TTC549 (cell line): Measurements from ENCODE around the gene TIAL1.
"Not testable (repeated sequence)": the region's sequence is repeated elsewhere in the genome, so short reads cannot be mapped to it uniquely, and the experiment has no call there.

Experiments
- FAIRE-seq: peaks from 2 replicates; lab custom pipeline; 2012; peaks lifted over from hg19 to GRCh38; lab: Jason Lieb, UNC

Gene TIAL1

DNA sequence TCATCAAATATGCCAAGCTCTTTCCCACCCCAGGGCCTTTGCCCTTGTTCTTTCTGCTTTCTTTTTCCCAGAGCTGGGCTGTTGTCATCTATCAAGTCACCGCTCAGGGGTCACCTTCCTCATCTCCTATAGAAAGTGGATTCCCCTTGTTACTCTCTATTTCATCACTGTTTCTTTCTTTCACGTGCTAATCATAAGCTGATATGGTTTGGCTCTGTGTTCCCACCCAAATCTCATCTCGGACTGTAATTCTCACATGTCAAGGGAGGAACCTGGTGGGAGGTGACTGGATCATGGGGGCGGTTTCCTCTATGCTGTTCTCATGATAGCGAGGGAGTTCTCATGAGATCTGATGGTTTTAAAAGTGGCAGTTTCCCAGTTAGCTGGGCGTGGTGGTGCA, 17.0 kb upstream of the TIAL1 start:
- FAIRE-seq: no peak

DNA sequence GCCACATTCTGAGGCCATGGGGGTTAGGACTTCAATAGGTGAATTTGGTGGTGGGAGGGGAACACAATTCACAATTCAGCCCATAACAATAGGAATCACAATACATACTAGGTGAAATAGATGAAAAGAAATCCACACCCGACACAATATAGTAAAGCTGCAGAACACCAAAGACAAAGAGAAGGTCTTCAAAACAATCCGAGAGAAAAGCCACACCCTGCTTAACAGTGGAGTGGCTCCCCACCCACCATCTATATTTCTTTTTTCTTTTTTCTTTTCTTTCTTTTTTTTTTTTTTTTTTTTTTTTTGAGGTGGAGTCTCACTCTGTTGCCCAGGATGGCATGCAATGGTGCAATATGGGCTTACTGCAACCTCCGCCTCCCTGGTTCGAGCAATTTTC, 14.7 kb upstream of the TIAL1 start:
- FAIRE-seq: no peak

DNA sequence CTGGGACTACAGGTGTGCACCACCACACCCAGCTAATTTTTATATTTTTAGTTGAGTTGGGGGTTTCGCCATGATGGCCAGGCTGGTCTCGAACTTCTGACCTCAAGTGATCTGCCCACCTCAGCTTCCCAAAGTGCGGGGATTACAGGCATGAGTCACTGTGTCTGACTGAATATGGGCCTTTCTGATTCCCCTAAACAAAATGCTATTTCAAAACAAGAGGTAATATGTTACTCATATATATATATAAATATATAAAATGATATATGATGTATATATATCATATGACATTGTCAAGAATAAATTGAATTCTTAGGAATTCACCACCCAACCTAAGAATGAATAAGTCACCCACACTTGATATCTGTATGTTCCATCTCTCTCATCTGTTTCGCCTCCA, 12.8 kb upstream of the TIAL1 start:
- FAIRE-seq: no peak

DNA sequence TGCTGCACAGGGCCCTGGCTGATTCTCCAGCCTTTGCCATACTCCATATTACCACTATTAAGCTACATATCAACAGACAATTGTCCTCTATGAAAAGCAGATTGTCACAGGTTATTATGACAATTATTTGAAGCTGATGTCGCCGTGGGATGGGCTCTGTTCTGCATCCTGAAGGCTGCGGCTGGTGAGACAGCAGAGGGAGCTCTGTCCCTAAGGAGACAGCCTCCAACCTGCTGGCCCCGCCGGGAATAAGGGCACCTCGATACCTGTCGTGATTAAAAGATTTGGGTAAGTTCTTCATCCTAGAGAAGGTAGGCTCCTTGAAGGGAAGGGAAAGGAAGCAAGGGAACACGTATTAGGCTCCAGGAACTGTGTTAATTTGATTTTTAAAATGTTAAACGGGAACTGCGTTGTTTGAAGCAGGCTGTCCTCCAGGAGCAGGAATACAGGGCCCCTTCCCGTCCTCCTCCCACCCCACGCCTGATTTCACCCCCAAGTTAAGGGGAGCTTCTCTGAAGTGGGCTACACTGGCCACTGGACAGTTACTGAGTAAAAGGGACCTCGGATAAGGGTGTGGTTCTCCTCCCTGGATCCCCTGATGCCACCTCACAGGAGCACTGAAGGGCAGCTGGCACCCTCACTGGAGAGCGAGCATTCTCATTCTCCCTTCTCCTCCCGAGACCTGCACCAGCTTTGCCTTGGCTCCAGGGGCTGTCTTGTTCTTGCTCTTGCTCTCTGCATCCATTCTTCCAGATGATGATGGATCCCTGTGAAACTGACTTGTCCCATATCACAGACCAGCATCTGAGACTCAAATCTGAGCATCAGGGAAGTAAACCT, 11.8 kb upstream of the TIAL1 start:
- FAIRE-seq: no peak

DNA sequence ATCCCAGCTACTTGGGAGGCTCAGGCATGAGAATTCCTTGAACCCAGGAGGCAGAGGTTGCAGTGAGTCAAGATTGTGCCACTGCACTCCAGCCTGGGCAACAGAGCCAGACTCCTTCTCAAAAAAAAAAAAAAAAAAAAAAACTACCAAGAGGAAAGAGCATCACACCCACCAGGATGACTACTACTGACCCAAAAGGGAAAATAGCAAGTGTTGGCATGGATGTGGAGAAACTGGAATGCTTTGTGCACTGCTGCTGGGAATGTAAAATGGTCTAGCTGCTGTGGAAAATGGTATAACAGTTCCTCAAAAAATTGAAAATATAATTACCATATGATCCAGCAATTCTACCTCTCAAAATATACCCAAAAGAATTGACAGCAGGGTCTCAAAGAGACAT, 7.7 kb upstream of the TIAL1 start:
- FAIRE-seq: no peak

DNA sequence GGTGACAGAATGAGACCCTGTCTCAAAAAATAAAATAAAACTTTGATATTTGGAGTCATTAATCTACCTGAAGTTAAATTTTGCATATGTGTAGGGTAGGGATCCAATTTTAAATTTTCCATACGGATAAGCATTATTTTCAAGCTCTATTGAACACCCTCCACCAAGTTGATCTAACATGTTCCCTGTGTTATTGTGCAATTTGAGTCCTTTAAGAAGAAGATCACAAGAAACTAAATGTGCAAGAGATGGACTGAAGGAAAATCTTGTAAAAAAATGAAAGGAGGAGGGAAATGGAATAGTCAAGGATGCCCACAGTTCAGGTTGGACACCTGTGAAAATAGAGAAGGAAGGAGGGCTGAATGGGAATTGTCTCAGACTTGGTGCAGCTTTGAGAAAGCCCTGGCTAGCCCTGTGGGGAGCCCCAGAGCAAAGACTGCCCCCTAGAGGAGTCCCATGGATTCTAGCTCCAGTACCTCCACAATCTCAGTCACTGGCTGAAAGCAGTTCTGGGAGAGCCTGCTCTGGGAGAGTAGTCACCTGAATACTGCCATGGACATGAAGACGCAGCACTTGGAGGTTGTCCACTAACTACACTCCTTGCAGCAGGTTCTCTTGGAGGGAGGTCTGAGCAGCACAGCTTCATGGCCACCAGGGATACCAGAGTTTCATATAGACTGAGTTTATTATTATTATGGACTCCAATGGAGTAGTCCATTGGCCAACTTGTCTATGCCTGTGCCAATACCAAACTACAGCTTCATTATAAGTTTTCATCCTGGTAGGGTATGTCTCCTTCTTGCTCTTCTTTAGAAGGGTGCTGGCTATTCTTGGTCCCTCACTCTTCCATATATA, 5.7 kb upstream of the TIAL1 start:
- no peak for FAIRE-seq

DNA sequence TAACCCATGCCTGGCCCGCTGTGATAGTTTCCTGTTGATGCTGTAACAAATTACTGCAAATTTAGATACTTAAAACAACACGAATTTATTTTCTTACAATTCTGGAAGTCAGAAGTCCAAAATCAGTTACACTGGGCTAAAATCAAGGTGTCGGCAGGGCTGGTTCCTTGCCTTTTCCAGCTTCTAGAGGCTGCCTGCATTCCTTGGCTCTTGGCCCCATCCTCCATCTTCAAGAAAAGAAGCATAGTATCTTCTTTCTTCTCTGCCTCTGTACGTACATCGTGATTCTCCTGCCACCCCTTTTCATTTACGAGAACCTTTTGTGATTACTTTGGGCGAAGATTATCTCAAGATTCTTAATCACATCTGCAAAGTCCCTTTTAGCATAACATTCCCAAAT, 1.6 kb upstream of the TIAL1 start:
- FAIRE-seq: no peak

DNA sequence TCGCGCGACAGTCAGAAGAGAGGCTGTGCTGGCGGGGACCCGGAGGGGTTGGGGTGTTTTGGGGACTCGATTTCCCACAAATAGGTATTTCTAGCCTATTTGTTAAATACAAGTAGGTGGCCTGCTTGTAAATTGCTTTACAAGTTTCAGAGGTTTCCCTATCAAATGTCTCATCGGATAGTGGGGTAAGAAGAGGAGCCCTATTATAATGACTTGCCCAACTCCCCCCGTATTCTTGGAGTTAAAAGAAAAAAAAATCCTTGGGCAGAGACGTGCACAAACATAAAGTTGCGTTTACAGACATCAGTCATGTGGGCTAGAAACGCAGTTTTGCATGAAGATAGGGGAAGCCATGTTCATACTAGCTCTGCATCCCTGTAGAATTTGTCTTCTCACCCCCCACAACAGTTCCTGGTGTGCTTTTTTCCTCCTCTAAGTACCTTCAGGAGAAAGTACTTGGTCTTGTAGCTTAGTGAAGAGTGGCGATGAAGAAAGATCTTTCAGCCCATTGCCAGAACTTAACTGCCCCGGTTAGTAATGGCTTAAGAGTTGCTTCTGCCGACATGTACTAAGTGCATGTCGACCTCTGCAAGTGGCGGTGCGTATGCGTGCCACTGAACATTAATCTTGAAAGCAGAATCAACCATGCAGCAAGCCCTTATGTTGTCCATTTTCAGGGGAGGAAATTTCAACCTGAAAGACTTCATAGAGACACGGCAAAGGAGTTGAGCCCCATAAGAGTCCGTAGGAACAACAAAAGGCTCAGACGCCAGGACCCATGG, 832 bp upstream of the TIAL1 start:
- no peak for FAIRE-seq

DNA sequence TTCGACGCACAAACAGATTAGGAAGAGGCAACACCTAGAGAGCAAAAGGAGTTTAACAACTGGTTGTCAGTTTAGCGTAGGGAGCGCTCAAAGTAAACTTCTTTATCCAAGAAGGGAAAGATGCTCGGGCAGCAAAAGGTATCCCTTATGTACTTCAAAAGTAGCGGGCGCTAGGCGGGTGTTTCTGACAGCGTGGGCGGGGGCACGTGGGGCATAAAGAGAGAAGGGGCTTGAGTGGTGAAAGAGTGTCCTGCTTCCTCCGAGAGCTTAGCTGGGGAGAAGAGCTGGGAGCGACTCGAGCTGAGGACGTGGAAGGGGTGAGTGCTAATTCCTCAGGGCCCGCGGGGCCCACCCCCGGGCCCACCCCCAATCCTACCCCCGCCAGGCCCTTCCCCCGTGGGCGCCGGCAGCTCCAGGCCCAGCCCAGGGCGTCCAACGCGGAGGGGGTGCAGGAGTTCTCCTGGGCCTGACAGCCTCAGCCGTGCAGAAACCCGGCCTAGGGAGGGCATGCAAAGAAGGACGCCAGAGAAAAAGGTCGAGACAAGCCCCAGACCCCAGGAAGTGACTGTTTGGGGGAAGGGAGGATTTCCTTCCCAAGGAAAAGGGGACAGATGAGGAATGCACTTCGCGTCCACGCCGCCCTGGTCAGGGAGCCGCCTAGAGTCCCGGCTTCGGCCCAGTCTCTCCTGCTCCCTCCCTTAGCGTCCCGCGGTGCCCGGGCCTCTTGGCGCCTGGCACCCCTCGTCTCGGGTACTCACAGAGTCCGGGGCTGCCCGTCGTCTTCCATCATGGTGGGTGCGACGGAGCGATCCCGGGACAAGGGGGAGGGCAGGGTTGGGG, 868 bp downstream of the TIAL1 start:
- no peak for FAIRE-seq

DNA sequence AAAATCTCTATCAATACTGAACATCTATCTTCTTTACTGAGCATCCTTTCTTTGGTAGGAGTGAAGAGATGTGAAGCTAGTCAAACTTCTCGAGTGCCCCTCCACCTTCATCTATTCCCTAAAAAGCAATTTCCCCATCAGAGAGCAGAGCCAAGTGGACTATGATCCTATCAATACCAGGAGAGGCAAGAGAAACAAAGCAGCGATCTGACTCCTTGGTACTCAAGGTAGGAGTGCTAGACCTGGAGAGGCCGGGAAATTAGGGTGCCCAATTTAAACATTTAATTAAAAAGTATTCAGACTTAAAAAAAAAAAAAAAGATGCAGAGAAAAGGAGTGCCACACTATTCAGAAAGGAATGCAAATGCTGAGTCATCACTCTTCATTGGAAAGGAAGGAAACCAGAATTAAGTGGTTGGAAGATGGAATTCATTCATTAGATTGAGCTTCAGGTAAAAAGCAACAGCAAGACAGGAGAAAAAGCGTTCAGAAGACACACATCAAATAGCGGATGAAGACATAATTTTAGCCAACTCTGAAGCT, 1.6 kb downstream of the TIAL1 start:
- no peak for FAIRE-seq

DNA sequence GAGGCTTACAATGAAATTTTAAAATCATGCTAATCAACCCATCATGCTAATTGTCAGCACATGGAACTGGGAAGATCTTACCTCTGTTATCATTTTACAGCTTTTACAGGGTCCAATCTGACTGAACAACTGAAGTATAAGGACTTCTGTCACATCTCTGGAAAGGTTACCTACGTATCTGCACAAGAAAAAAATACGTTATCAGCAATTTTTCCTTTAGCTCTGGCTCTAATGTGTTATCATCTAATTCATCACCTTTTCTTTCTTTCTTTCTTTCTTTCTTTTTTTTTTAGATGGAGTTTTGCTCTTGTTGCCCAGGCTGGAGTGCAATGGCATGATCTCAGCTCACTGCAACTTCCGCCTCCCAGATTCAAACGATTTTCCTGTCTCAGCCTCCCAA, 8.7 kb downstream of the TIAL1 start:
- no peak for FAIRE-seq

DNA sequence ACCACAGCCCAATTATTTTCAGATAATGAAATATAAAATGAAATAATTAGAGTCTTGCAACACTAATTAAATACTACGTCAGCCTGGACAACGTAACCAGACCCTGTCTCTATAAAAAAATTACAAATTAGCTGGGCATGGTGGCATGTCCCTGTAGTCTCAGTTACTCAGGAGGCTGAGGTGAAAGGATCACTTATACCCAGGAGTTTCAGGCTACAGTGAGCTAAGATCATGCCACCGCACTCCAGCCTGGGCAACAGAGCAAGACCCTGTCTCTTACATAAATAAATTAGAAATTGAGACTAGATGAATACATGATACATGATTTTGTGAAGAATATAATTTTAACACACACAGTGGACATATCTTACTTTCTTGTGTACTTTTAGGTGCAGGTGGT, 18.4 kb downstream of the TIAL1 start:
- no peak for FAIRE-seq

DNA sequence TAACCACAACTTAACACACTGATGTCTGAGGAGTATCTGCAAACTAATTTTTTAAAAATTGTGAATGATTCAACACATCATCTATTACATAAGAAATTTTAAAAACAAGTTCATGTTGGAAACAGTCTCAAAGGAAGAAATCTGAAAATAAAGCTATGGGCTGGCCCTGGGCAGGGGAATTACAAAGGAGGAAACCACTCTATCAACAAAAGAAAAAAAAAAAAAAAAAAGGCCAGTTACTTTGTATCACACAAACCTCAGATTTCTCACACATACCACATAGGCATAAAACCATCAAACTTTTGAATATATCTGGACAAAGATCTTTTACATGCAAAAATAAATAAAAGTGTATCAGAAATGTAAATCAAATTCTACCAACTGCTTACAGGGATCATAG, 20.8 kb downstream of the TIAL1 start:
- no peak for FAIRE-seq

DNA sequence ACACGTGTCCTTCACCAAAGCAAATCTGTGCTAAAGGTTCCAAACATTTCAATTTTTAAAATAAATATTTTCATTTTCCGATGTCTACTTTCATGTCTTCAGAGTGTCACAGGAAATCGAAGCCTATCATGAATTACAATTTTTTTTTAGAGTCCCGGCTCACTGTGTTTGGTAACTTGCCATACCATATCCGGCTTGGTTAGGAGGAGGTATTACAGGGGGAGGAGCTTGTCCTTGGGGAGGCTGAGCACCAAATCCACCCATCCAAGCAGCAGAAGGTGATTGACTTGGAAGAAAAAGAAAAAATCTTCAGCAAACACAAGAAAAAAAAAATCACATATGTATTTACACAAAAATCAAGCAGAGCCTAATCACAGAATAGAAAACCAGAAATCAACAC, 21.3 kb downstream of the TIAL1 start:
- no peak for FAIRE-seq

DNA sequence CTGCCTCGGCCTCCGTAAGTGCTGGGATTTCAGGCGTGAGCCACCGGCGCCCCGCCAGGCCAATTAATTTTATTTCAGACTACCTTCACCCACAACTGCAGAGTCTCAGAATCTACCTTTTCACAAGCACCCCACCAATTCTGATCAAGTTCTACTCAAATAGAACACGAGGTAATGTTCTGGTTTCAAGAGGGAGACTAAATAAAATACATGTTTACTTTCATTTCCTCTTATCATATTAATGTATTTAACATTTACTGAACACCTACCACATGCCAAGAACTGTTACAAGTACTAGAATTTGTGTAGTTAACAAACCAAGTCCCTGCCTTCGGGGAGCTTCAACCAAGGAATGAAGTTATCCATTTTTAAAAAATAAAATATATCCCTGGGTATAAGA, 28.8 kb downstream of the TIAL1 start:
- no peak for FAIRE-seq

DNA sequence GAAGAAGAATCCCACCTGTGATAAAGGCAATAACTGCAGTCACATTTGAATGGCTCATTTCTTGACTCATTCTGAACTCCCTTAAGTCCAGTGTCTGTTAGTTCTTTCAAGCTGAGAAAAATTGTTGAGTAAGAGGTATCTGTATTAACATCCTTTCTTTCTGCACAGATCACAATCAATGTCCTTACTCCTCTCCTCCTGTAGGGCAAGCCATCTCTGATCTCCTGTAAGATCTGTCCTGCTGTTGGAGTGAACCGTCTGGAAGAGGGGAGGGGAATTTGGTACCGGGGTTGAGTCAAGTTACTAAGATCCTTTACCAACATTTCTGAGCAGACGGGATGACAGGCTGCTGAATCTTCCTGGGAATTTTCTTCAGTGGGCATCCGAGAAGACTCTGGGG, 34.7 kb downstream of the TIAL1 start:
- FAIRE-seq: no peak

DNA sequence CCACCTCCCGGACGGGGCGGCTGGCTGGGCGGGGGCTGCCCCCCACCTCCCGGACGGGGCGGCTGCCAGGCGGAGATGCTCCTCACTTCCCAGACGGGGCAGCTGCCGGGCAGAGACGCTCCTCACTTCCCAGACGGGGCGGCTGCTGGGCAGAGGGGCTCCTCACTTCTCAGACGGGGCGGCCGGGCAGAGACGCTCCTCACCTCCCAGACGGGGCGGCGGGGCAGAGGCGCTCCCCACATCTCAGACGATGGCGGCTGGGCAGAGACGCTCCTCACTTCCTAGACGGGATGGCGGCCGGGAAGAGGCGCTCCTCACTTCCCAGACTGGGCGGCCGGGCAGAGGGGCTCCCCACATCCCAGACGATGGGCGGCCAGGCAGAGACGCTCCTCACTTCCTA, 37.3 kb downstream of the TIAL1 start:
- FAIRE-seq: not testable (repeated sequence)

DNA sequence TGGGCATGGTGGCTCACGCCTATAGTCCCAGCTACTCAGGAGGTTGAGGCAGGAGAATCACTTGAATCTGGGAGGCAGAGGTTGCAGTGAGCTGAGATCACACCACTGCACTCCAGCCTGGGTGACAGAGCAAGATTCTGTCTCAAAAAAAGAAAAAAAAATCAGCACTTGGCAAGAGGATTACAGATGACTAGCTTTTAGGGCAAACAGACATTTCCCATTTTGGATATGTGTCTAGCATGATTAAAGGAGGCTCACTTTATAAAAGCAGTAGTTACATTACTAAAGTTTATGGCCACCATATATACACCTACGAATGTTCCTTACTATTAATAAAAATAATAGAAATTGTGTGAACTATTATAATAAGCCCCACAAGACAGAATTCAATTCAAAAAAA, 40.7 kb downstream of the TIAL1 start:
- FAIRE-seq: not testable (repeated sequence)

DNA sequence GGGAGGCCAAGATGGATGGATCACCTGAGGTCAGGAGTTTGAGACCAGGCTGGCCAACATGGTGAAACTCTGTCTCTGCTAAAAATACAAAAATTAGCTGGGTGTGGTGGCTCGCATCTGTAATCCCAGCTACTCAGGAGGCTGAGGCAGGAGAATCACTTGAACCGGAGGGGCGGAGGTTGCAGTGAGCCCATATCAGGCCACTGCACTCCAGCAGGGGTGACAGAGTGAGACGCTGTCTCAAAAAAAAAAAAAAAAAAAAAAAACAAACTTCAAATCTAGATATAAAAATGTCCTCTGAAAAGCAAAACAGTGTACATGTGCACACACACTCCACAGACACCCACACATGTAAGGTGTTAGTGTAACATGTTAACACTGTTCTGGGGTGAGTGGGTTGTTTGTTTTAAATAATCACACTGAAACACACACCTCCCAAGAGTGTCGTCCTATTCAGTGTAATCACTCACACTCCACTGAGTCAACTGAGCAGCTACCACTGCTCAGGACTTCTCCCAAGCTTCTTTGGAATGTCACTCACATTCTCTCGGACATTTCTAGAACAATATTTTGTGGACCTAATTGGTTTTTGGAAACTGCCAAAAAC, 41.5 kb downstream of the TIAL1 start:
- no peak for FAIRE-seq

DNA sequence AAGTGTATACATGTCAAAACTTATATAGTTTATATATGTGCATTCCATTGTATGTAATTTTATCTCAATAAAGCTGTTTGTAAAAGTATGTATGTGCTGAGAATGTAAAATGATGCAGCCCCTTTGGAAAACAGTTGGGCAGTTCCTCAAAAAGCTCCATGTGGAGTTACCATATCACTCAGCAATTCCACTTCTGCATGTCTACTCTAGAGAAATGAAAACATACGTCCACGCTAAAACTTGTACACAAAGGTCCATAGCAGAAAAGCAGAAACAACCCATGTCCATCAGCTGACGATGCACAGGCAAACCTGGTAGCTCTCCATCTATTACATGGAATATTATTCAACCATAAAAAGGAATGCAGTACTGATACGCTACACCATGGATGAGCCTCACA, 45.9 kb downstream of the TIAL1 start:
- FAIRE-seq: no peak
